Endothelial cell of umbilical vein (primary cell): ENCODE measurements around the gene UIMC1. TPM values are rescaled to one million over a fixed set of nuclear protein-coding genes. Genes with fewer than 3 reads are reported as not detected.

Experiments used
- BruUV-seq: library from RNA; stranded (reverse); fragments of 400-500 nt; replicated peaks from 2 replicates; lab custom pipeline; 2021; lab: Mats Ljungman, UMichigan
- CTCF ChIA-PET: fragments of 300-600, 350-600 bp; sonication (Branson Sonifier 250); formaldehyde crosslinking; loops from one replicate; lab custom pipeline; 2021; ENCODE audit warnings: antibody characterized with exemption, inconsistent platforms; lab: Charles Lee
- POLR2A ChIA-PET: fragments of 300-600, 350-600 bp; sonication (Branson Sonifier 250); formaldehyde crosslinking; loops from one replicate; lab custom pipeline; 2021; ENCODE audit warnings: antibody characterized with exemption, inconsistent platforms; lab: Charles Lee
- DNase-seq: peaks from one replicate; pipeline ENCODE4 v3.0.0-alpha.2; 2011; ENCODE audit warnings: low read depth, low spot score
- FAIRE-seq: peaks from 2 replicates; lab custom pipeline; 2011; peaks lifted over from hg19 to GRCh38; lab: Jason Lieb, UNC
- H2AFZ ChIP-seq: 2 replicates; pipeline ENCODE4 v1.6.0; 2012; ENCODE audit warnings: low read depth, low read length, control low read depth, inconsistent platforms
- H3K27ac ChIP-seq: 2 replicates; pipeline ENCODE4 v1.5.1; 2011; ENCODE audit warnings: low read depth, mild to moderate bottlenecking, control low read depth, low read length, moderate library complexity; ENCODE audit not compliant: insufficient read depth
- H3K27me3 ChIP-seq, 2 experiments: 2 replicates each; pipeline versions ENCODE4 v1.6.0 to v1.6.1; 2011; ENCODE audit warnings: low read length in 2 of 2, mixed read lengths in 1 of 2; ENCODE audit not compliant: control insufficient read depth in 2 of 2, insufficient read depth in 2 of 2
- H3K36me3 ChIP-seq, 2 experiments: 2 replicates in 1 of 2; 3 replicates in 1 of 2; pipeline ENCODE4 v1.5.1; 2011; ENCODE audit warnings: low read length in 2 of 2, mild to moderate bottlenecking in 1 of 2, moderate library complexity in 1 of 2; ENCODE audit not compliant: control insufficient read depth in 2 of 2, insufficient read depth in 2 of 2; ENCODE audit errors: extremely low read depth in 1 of 2
- H3K4me1 ChIP-seq: 3 replicates; pipeline ENCODE4 v1.5.1; 2011; ENCODE audit warnings: mild to moderate bottlenecking, low read length; ENCODE audit not compliant: control insufficient read depth, insufficient read depth; ENCODE audit errors: extremely low read depth
- H3K4me2 ChIP-seq: 2 replicates; pipeline ENCODE4 v1.6.1; 2011; ENCODE audit warnings: low read length, control low read depth, mixed read lengths; ENCODE audit not compliant: insufficient read depth
- H3K4me3 ChIP-seq, 3 experiments: fragments of 200-600 bp in 1 of 3; sonication (generic), shearing (Covaris generic) in 1 of 3; replicated peaks in 1 of 3; 2 replicates each; pipeline ENCODE4 v1.5.1; 2011 to 2016; ENCODE audit warnings: control low read depth in 3 of 3, low read length in 3 of 3, mild to moderate bottlenecking in 2 of 3, inconsistent platforms in 1 of 3, low read depth in 1 of 3, moderate library complexity in 1 of 3; ENCODE audit not compliant: insufficient read depth in 1 of 3
- H3K79me2 ChIP-seq: 2 replicates; pipeline ENCODE4 v1.6.0; 2012; ENCODE audit warnings: low read length, inconsistent platforms; ENCODE audit not compliant: control insufficient read depth, insufficient read depth
- H3K9ac ChIP-seq: replicated peaks from 2 replicates; pipeline ENCODE3; 2011; ENCODE audit warnings: low read length, control low read depth; ENCODE audit not compliant: insufficient read depth; ENCODE audit errors: extremely low read depth
- H3K9me1 ChIP-seq: replicated peaks from 3 replicates; pipeline ENCODE4 v1.6.0; 2011; ENCODE audit warnings: mild to moderate bottlenecking, low read length; ENCODE audit not compliant: control insufficient read depth, insufficient read depth; ENCODE audit errors: extremely low read depth
- H3K9me3 ChIP-seq: replicated peaks from 2 replicates; pipeline ENCODE4 v1.5.1; 2012; ENCODE audit warnings: low read length, inconsistent platforms; ENCODE audit not compliant: control insufficient read depth, insufficient read depth
- H4K20me1 ChIP-seq: replicated peaks from 2 replicates; pipeline ENCODE3; 2011; ENCODE audit warnings: mild to moderate bottlenecking, low read length; ENCODE audit not compliant: control insufficient read depth, insufficient read depth; ENCODE audit errors: extremely low read depth
- EZH2 ChIP-seq: IDR thresholded peaks from 2 replicates; pipeline ENCODE4 v1.6.1; 2012; ENCODE audit warnings: borderline replicate concordance, low read depth, mild to moderate bottlenecking, moderate library complexity, low read length, inconsistent platforms; ENCODE audit not compliant: severe bottlenecking
- FOS ChIP-seq: IDR thresholded peaks from 2 replicates; pipeline ENCODE4 v1.6.1; 2011; ENCODE audit warnings: mild to moderate bottlenecking, low read length, moderate library complexity, borderline replicate concordance; ENCODE audit not compliant: insufficient read depth
- GATA2 ChIP-seq: IDR thresholded peaks from 2 replicates; pipeline ENCODE4 v1.7.0; 2011; ENCODE audit warnings: low read depth, mild to moderate bottlenecking, moderate library complexity, mixed read lengths, low read length; ENCODE audit not compliant: insufficient read length, insufficient read depth
- JUN ChIP-seq: IDR thresholded peaks from 2 replicates; pipeline ENCODE4 v1.6.1; 2011; ENCODE audit warnings: borderline replicate concordance, low read depth; ENCODE audit not compliant: insufficient read length, insufficient read depth
- MYC ChIP-seq: IDR thresholded peaks from one replicate; pipeline ENCODE4 v1.6.1; 2011; ENCODE audit warnings: mild to moderate bottlenecking, low read depth, low read length
- POLR2A ChIP-seq: IDR thresholded peaks from 2 replicates; pipeline ENCODE4 v1.6.1; 2012; ENCODE audit warnings: low read depth, mild to moderate bottlenecking, control low read depth, low read length
- POLR2AphosphoS5 ChIP-seq: IDR thresholded peaks from 2 replicates; pipeline ENCODE4 v1.6.1; 2012; ENCODE audit warnings: low read depth, mild to moderate bottlenecking, control low read depth, low read length, moderate library complexity; ENCODE audit not compliant: insufficient read depth
- dilution Hi-C: fragments of 300-500 bp; cut with MboI; formaldehyde crosslinking; loops from one replicate; pipeline ENCODE4 v1.15.0; 2019; ENCODE audit warnings: low sequenced_read_pairs; ENCODE audit not compliant: extremely low pct_ligation_motif_present
- intact Hi-C: fragments of 100-400 bp; cut with micrococcal nuclease; formaldehyde crosslinking; loops from one replicate; pipeline ENCODE4 v1.10.0; 2022
- polyA plus RNA-seq, 4 experiments: library from polyadenylated mRNA; depleted of rRNA in 3 of 4; stranded (reverse) in 3 of 4; unstranded in 1 of 4; fragments of >200 nt; gene quantifications; 2 replicates each; pipeline versions ENCODE4 v1.2.1 to v1.2.3, GENCODE V29; 2011 to 2012; ENCODE audit warnings: missing spikeins in 1 of 4
- total RNA-seq: library from RNA; stranded (reverse); gene quantifications from 2 replicates; pipeline ENCODE4 v1.2.3, GENCODE V29; 2021
- TF ChIP-seq, protein P1 (sequence below), 2 donors: IDR thresholded peaks; 1 replicate in 1 of 2; 2 replicates in 1 of 2; pipeline ENCODE4 v1.5.1; 2011; ENCODE audit warnings: low read length in 2 of 2, mild to moderate bottlenecking in 2 of 2, moderate library complexity in 2 of 2, control low read depth in 1 of 2, inconsistent platforms in 1 of 2, low read depth in 1 of 2; ENCODE audit not compliant: insufficient read depth in 1 of 2; ENCODE audit errors: extremely low read depth in 1 of 2
- TF ChIP-seq, protein P2 (sequence below): IDR thresholded peaks from 2 replicates; pipeline ENCODE4 v1.6.1; 2011; ENCODE audit not compliant: insufficient read depth, insufficient read length

UIMC1 gene
- total and polyA plus RNA-seq, 2 donors (not counting 3 experiments of a cell fraction or from before 2014, with no cell fraction given) = 17.2 to 60.1 TPM

DNA sequence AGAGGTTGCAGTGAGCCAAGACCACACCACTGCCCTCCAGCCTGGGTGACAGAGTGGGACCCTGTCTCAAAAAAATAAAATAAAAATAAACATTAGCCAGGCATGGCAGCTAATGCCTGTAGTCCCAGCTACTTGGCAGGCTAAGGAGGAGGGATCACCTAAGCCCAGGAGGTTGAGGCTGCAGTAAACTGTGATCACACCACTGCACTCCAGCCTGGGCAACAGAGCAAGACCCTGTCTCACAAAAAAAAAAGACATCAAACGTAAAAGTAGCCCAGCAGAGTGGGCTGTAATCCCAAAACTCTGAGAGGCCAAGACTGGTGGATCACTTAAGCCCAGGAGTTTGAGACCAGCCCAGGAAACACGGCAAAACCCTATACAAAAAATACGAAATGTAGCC lies 19.0 kb downstream of the UIMC1 start:
- H3K4me2 ChIP-seq = no peak overlapping the region
- dilution Hi-C loops = no loop called here
- no peaks in the 10 kb centered on the region for H4K20me1 ChIP-seq
- POLR2A ChIA-PET = no interaction called here
- FAIRE-seq = no peak
- no peaks in the 10 kb centered on the region for H3K27me3 ChIP-seq
- no peaks in the 10 kb centered on the region for H3K9me1 ChIP-seq
- H3K4me3 ChIP-seq = no peak overlapping the region
- H3K9ac ChIP-seq = no peak overlapping the region
- H3K79me2 ChIP-seq = peaks cover 76% of the 10 kb centered on the region
- DNase-seq = no peak
- H3K9me3 ChIP-seq = no peaks in the 10 kb centered on the region
- H3K36me3 ChIP-seq = peaks cover 0 to 3% of the 10 kb centered on the region in 2 experiments
- no peaks in the 10 kb centered on the region for H3K4me1 ChIP-seq
- intact Hi-C loops = no loop called here
- no TSS peak for BruUV-seq
- H2AFZ ChIP-seq = no peak overlapping the region
- no peak overlapping the region for H3K27ac ChIP-seq
- CTCF ChIA-PET = no interaction called here
- TF ChIP-seq FOS (no peak), JUN (no peak), POLR2A (no peak), GATA2 (no peak), POLR2AphosphoS5 (no peak), MYC (no peak), EZH2 (no peak)
- TF ChIP-seq, protein P1, sequence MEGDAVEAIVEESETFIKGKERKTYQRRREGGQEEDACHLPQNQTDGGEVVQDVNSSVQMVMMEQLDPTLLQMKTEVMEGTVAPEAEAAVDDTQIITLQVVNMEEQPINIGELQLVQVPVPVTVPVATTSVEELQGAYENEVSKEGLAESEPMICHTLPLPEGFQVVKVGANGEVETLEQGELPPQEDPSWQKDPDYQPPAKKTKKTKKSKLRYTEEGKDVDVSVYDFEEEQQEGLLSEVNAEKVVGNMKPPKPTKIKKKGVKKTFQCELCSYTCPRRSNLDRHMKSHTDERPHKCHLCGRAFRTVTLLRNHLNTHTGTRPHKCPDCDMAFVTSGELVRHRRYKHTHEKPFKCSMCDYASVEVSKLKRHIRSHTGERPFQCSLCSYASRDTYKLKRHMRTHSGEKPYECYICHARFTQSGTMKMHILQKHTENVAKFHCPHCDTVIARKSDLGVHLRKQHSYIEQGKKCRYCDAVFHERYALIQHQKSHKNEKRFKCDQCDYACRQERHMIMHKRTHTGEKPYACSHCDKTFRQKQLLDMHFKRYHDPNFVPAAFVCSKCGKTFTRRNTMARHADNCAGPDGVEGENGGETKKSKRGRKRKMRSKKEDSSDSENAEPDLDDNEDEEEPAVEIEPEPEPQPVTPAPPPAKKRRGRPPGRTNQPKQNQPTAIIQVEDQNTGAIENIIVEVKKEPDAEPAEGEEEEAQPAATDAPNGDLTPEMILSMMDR (IDR thresholded peaks at IDR 0.05; ENCODE audit: extremely low read depth in 1 of 2, insufficient read depth in 1 of 2, low read depth in 1 of 2, low read length in 2 of 2) = no peak
- TF ChIP-seq, protein P2, sequence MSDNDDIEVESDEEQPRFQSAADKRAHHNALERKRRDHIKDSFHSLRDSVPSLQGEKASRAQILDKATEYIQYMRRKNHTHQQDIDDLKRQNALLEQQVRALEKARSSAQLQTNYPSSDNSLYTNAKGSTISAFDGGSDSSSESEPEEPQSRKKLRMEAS = no peak
